ENCODE measurements around the gene PDSS2. TPM values are rescaled to one million over a fixed set of nuclear protein-coding genes. Genes with fewer than 3 reads are reported as not detected.
"Not testable (repeated sequence)": the region's sequence is repeated elsewhere in the genome, so short reads cannot be mapped to it uniquely, and the experiment has no call there.

The PDSS2 gene
- total and polyA plus RNA-seq, 2 of the 8 experiments (the other 6 are each of a cell fraction or from before 2014, with no cell fraction given) = 10.7 to 16.1 TPM

DNA sequence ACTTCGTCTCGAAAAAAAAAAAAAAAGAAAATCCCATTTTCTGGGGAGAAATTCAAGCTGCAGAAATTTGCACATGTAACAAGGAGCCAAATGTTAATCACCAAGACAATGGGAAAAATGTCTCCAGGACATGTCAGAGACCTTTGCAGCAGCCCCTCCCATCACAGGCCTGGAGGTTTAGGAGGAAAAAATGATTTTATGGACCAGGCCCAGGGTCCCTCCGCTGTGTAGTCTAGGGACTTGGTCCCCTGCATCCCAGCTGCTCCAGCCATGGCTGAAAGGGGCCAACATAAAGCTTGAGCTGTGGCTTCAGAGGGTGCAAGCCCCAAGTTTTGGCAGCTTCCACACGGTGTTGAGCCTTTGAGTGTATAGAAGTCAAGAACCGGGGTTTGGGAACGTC is 33.4 kb downstream of the PDSS2 start:
- H3K4ac ChIP-seq (replicated peaks; ENCODE audit: insufficient read length, low read depth, low read length); H2BK120ac ChIP-seq (replicated peaks; ENCODE audit: low read depth, low read length); H3K79me2 ChIP-seq (ENCODE audit: control insufficient read depth in 1 of 2, insufficient read depth in 2 of 2, low read length in 2 of 2); DNase-seq (ENCODE audit: low read depth in 1 of 2, low spot score in 2 of 2); H3K18ac ChIP-seq (ENCODE audit: extremely low read depth, low read length); H3K56ac ChIP-seq (replicated peaks; ENCODE audit: insufficient read length, low read depth, low read length); H4K5ac ChIP-seq (ENCODE audit: insufficient read length, low read depth, low read length); H2AFZ ChIP-seq (ENCODE audit: low read length); POLR2A ChIA-PET (ENCODE audit: partially characterized antibody); H3K79me1 ChIP-seq (ENCODE audit: low read depth, low read length); H2AK5ac ChIP-seq (ENCODE audit: low read depth, low read length); H4K8ac ChIP-seq (ENCODE audit: extremely low read depth, insufficient read depth, low read length); H3K4me1 ChIP-seq (replicated peaks in 1 of 4; ENCODE audit: control insufficient read depth in 3 of 4, insufficient read depth in 4 of 4, low read length in 3 of 4); H3K4me3 ChIP-seq (ENCODE audit: extremely low read depth in 1 of 4, insufficient read depth in 2 of 4, low read depth in 3 of 4, low read length in 4 of 4); H3K4me2 ChIP-seq (ENCODE audit: insufficient read depth in 1 of 2, low read depth in 2 of 2, low read length in 2 of 2); H4K20me1 ChIP-seq (replicated peaks in 1 of 2; ENCODE audit: control insufficient read depth in 1 of 2, insufficient read depth in 2 of 2, low read length in 2 of 2); H3K23ac ChIP-seq (ENCODE audit: insufficient read length); H3K36me3 ChIP-seq (ENCODE audit: control insufficient read depth in 2 of 4, insufficient read depth in 4 of 4, low read length in 3 of 4); H4K91ac ChIP-seq (replicated peaks; ENCODE audit: insufficient read length, low read length); H3K27ac ChIP-seq (ENCODE audit: low read depth, low read length); H2BK20ac ChIP-seq (ENCODE audit: low read length); FAIRE-seq; H3K9ac ChIP-seq (replicated peaks in 1 of 4; ENCODE audit: extremely low read depth in 1 of 4, low read depth in 3 of 4, low read length in 3 of 4); H2BK5ac ChIP-seq (ENCODE audit: low read depth, low read length); H2BK15ac ChIP-seq (ENCODE audit: low read length); H3K27me3 ChIP-seq (replicated peaks in 1 of 4; ENCODE audit: control insufficient read depth in 3 of 4, extremely low read depth in 1 of 4, insufficient read depth in 3 of 4, low read length in 3 of 4); H3K14ac ChIP-seq (ENCODE audit: insufficient read length); H2BK12ac ChIP-seq (ENCODE audit: low read depth, low read length); H3K23me2 ChIP-seq (ENCODE audit: low read depth, low read length): not testable (repeated sequence)
- CTCF ChIA-PET (ENCODE audit: partially characterized antibody) = interaction anchor here (1.4 kb wide), 1 partner anchor 33 kb away, joined by 3 read pairs; no protein-coding TSS in a partner anchor
- peaks cover 15 to 22% of the 10 kb centered on the region in 2 experiments for H3K9me3 ChIP-seq (ENCODE audit: insufficient read depth in 2 of 2, low read depth in 1 of 2, low read length in 1 of 2)
- 77% methylated on average over 4 of the region's 6 CpGs; no CpG with 5 or more reads in 1 of the 2 experiments for WGBS, 2 experiments (ENCODE audit: extremely low coverage in 1 of 2, insufficient coverage in 1 of 2, insufficient read length in 1 of 2, insufficient replicate concordance in 2 of 2, low coverage in 1 of 2, low lambda C conversion rate in 2 of 2, missing lambda C conversion rate in 1 of 2)
